ENCODE data around the gene PGBD2.
"Not testable (repeated sequence)": the region's sequence is repeated elsewhere in the genome, so short reads cannot be mapped to it uniquely, and the experiment has no call there.

PGBD2 gene, protein sequence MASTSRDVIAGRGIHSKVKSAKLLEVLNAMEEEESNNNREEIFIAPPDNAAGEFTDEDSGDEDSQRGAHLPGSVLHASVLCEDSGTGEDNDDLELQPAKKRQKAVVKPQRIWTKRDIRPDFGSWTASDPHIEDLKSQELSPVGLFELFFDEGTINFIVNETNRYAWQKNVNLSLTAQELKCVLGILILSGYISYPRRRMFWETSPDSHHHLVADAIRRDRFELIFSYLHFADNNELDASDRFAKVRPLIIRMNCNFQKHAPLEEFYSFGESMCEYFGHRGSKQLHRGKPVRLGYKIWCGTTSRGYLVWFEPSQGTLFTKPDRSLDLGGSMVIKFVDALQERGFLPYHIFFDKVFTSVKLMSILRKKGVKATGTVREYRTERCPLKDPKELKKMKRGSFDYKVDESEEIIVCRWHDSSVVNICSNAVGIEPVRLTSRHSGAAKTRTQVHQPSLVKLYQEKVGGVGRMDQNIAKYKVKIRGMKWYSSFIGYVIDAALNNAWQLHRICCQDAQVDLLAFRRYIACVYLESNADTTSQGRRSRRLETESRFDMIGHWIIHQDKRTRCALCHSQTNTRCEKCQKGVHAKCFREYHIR

DNA sequence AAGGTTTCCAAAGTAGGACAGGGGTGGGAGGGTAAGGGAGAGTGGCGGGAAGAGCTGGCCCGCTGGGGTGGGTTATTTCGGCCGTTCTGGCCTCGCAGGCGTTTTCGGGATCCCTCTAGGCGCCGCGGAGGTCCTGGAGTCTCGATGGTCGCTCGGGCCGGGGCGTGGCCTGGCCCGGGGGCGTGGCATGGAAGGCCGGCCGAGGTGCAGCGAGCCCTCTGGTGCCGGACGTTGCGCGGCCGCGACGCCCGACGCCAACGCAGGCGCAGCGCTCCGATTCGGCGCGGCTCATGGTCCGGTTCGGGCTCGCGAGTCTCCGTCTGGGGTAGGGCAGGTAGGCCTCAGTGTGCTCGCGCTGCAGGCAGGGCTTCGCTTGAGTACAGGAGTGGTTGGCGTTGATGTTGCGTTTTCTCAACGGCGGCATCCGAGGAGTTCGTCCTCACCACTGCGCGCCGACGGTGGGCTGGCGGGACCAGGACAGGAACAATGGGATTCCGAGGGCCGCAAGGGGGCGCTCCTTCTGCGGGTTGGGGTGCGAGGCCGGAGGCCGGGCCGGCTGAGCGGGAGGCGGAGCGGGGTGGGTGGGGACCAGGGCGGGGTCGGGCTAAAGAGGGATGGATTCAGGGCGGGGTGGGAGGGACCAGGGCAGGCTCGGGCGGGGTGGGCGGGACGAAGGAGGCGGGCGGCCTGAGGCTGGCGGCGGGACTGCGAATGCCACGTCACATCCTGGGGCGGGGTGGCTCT lies at the start of gene PGBD2:
Gene PGBD2 (plus strand): TSS at position 227 of the 744 bp plus-strand sequence. CDS start 7,628 bp downstream, outside the sequence.
- peak; percentile 91 to 94 for DNase-seq (ENCODE audit: low read depth in 2 of 2)

DNA sequence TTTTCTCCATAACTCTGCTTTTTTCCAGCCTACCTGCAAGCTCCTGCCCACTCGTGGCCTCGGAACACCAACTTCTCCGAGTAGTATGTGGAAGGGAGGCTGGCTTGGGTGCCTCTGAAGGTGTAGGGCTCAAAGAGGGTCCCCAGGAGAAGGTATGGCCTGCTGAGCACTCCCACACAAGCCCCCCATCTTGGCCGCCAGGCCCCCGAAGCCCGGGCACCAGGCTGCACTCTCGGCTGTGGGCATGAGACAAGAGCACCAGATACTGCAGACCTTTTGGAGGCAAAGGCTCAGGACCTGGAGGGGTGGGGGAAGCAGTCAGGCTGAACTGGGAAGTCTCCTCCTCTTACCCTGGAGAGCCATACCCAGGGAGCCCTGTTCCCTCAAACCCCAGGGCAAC lies 48.8 kb upstream of the PGBD2 start:
- no peak for DNase-seq (ENCODE audit: low read depth in 2 of 2)

DNA sequence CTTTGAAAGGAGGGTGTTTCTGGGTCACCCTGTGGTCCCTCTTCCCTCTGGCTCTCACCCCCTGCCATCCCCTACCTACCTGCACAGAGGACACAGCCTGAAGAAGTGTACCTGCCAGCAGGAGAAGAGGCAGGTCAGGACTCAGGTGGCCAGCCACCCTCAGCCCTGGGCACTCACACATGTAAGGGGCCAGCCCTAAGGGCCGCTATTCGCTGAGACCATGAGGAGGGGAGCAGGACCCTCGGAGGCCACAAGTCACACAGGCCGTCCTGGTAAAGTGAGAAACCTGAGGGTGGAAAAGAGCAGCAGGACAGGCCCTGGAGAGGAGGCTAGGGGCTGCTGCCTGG lies 48.3 kb upstream of the PGBD2 start:
- DNase-seq (ENCODE audit: low read depth in 2 of 2) = no peak

DNA sequence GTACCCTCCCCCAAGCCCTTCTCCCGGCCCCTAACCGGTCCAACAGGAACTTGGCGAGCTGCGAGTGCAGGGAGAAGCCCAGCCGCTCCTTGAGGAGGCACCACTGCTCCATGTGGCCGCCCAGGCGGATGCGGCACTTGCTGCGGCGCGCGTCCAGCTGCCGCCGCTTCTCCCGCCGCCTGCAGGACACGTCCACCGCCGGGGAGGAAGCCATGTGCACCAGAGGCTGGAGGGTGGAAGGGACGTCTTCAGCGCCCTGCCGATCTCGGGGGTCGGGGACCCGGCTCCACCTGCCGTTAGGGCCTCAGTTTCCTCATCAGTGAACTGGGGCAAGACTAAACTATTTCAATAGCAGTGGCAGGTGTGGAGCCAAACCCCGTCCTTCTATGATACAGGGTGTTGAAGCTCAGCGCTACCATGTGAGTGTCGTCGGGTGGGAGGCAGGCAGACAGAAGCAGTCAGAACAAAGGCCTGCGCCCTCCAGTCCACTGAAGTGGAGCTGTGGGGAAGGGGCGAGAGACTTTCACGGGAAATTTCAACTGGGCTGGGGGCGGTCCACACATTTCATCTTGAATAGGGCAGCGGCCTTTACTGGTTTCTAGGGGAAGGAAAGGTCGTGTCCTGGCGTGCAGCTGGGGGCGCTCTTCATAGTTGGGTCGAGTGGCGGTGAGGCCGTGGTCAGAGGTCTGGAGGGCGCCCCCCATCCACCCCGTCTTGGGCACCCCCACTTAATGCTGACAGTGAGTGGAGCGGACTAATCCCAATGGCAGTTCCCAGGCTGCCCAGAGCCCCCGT lies 47.7 kb upstream of the PGBD2 start:
- no peak for DNase-seq (ENCODE audit: low read depth in 2 of 2)

DNA sequence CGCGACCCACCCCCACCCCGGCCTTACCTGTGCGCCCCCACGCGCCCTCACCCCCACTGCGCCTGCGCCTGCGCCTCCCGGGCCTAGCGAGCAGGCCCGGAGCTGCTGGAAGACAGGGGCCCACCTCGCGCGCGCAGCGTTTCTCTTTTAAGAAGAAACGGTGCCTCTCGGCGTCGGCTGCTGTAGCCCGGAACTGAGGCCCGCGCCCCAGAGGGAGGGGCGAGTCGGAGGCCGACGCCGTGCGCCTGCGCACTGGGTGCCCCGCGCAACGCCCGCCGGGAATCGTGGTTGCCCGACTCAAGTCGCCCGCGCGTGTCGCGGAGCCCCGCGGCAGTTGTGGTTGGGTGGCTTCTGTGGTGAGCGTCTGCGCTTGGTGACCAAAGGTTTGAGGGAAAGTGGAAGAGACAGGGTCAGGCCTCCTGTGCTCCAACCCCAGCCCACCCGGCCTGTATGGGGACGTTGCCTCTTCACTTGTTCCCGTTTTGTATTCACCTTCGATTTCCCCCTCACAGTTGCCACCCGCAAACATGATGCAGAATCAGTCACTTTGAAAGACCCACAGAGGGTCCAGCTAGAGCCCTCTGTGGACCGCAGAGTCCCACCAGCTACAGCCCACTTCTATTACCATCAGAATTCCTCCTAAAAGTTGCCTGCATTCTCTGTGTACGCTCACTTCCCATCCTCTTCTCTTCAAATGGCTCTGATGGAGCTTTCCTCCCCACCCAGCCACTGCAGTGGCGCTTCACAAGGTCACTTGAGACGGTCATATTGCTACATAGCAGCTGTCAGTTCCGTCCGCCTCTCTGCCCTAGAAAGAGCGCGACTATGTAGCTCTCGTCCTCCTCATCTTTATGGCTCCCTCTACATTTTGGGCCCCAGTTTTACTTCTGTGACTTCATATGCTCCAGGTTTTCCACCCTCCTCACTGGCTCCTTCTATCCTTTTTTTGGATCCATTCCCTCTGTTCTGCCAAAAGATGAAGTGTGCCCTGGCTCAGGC lies 46.8 kb upstream of the PGBD2 start, which contains the start of gene ZNF692:
Gene ZNF692 (minus strand): TSS at position 195 of the 999 bp plus-strand sequence. CDS start 776 bp downstream, outside the sequence.
- DNase-seq (ENCODE audit: low read depth in 2 of 2) = peak; percentile 91 to 96

DNA sequence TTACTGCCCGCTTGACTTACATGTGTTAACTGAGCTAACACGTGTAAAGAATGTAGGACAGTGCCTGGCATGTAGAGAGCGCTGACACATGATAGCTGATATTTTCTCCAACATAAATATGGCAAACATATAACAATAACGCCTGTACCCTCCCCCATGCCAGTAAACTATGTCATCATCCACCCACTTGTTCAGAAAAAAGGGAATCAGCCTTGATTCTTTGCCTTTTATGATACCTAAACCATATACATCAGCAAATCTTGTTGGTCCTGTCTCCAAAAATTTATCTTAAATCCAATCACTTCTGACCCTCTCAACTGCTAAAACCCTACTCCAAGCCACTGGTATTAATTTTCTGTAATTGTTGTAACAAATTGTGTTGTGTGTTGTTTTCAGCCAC lies 46.0 kb upstream of the PGBD2 start:
- no peak for DNase-seq (ENCODE audit: low read depth in 2 of 2)

DNA sequence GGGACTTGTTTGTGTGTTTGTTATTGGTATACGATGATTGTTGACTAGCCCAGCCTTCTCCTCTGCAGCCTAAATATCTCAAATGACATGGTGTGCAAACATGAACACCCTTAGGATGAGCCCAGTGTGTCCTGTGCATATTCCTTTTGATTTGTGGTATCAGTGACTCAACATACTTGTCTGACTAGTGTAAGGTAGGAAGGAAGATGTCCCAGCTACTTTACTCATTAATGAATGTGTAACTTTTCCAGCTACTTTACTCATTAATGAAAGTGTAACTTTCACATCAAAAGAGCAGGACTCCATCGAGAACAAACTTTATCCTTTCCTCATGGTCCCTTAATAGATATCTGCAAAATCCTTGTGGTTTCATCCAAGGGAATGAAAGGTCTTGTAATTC lies 44.4 kb upstream of the PGBD2 start:
- DNase-seq (ENCODE audit: low read depth in 2 of 2) = no peak

DNA sequence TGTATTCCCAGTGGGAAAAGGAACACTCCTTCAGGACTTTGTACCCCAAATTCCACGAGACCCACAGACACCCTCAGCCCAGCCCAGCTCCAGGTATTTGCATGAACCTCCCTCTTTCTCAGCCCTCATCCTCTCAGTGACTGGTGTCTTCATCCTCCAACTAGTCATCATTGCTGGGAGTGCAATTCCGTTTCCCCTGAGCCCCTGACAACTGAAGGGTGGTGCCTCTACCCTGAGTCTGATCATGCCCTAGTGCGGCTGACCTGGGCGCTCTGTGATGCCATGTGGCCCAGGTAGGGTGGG lies 43.4 kb upstream of the PGBD2 start:
- no peak for DNase-seq (ENCODE audit: low read depth in 2 of 2)

DNA sequence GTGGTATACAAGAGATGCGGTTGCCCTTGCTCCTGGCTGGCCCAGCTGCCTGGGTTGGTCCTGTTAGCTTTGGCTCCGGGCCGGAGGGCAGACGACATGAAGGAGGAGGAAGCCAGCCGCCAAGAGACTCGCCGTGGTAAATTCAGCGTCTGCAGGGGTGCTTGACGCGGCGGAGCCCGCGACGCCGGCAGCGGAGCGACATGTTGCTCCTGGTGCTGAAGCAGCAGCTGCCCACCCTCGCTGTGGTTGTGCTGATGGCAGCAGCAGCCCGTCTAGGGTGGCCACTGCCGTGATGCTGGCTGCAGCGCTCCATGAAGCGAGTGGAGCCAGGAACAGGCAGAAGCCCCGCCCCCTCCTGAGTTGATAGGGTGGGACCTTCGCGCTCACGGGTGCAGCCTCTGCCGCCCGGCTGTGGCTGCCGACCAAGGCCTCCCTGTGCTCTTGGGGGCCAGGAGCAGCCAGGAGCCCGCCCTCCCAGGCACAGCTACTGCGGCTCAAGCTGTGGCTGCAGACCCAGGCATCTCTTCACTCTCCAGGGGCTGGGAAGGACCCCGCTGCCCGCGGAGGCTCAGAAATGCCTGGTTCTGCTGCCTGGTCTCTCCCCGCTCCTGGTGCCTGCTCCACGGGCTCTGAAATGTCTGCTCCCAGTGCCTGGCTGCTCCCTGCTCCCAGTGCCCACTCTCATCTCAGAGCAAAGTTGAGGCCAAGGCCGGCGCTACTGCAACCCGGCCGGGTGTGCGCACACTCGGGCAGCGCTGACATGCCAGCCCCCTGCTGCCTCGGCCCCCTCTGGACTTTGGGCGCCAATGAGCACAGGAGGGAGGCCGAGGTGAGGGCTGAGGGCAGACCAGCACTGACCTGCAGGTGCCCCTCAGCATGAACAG lies 42.8 kb upstream of the PGBD2 start:
- DNase-seq (ENCODE audit: low read depth in 2 of 2) = peak; percentile 56 to 70

DNA sequence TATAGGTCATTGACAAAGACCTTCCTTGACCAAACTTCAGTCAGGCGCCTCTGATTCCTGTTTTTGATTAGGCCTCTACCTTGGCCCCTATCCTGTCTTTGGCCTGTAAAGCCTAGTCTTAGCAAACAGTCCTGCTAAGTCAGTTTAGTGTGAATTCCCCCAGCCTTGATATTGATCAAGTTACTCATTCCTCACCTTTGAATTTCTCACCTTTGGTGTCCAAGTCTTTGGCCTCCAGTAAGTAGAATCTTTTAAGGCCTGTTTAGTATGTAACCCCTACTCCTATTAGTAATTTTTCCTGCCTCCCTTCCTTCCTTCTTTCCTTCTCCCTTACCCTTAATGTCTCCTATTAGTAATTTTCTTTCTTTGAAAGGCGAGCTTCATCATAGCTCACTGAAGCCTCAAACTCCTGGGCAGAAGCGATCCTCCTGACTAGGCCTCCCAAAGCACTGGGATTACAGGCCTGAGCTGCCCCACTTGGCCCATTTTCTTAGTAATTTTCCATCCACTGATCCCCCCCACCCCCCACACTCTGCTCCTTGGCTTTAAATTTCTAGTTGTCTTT lies 34.1 kb upstream of the PGBD2 start:
- no peak for DNase-seq (ENCODE audit: low read depth in 2 of 2)

DNA sequence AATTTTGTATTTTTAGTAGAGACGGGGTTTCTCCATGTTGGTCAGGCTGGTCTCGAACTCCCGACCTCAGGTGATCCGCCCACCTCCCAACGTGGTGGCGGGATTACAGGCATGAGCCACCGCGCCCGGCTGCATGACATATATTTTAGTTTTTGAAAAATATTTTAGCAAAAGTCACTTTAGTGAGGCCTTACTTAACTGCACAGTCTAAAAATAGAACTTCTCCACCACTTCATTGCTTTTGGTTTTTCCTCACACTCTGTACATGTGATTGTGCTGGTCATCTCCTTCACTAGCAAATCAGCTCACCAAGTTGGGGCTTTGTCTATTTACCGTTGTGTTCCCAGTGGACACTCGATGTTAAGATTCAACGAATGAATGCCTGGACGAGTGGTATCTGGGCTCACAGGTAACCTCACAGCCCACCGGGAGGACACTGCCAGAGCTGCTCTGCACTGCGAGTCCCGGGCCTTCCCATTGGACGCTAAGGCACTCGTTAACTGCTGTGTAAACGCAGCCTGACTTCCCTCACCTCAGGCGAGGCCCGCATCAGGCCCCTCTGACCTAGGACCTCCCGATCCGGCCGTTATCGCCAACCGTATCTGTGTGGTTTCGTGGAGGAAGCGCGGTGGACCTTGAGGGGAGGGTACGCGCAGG lies 33.2 kb upstream of the PGBD2 start:
- no peak for DNase-seq (ENCODE audit: low read depth in 2 of 2)

DNA sequence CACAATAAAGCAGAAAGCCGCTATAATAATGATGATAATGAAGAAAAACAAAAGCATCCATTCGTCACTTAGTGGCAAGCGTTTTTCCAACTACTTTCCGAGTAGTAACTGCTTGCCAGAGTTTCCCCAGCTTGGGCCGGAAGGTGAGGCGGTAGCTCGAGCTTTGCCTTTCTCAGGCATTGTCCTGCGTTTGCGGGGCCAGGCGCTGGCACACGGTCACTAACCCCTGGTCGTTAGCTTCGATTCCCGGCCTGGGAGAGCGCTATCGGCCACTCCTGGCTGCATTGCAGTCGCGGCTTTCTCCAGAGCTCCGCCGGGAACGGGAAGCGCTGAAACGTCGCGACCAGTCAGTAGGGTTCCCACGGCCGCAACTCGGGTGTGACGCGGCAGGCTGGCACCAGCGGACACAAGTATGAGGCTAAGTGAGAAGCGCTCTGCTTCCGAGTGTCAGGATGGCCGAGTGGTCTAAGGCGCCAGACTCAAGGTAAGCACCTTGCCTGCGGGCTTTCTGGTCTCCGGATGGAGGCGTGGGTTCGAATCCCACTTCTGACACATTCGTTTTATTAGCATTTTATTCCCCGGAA lies 32.5 kb upstream of the PGBD2 start:
- DNase-seq (ENCODE audit: low read depth in 2 of 2) = peak; percentile 82 to 91

DNA sequence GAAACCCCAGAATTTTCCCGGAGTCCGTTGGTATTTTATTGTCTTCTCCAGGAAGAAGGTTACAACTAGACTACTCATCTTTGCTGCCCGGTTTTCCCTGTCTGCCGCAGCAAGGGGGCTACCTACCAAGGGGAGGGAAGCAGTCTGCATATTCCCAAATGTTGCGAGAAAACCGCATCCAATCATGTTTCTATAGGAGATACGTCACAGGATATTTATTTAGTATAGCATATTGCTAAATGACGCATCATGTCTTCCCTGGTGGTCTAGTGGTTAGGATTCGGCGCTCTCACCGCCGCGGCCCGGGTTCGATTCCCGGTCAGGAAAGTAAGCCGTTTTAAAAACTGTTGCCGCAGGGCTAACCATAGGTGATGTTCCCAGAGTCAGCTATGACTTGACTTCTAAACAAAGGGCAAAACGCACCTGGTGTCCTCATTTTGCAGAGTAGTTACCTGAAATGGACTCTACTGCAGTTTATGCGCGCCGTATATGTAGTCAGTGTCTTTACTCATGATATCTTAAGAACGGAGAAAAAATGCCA lies 32.0 kb upstream of the PGBD2 start:
- DNase-seq (ENCODE audit: low read depth in 2 of 2) = peak; percentile 70 to 73

DNA sequence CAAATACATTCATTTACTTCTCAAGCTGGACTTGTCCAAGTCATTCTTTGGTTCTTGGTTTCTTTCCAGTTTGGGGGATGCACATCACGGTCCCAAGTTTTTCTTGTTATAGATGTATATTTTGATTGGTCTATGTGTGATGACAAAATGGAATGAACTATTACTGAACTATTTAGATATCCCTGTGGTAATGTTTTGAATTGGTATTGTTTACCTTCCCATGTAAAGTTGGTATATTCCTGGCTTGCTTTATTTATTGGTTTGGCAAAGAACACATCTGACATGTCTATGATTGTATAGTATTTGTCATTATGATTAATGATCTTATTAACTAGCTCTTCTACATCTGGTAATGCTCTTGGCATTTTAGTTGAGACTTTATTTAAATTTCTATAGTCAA lies 24.8 kb upstream of the PGBD2 start:
- no peak for DNase-seq (ENCODE audit: low read depth in 2 of 2)

DNA sequence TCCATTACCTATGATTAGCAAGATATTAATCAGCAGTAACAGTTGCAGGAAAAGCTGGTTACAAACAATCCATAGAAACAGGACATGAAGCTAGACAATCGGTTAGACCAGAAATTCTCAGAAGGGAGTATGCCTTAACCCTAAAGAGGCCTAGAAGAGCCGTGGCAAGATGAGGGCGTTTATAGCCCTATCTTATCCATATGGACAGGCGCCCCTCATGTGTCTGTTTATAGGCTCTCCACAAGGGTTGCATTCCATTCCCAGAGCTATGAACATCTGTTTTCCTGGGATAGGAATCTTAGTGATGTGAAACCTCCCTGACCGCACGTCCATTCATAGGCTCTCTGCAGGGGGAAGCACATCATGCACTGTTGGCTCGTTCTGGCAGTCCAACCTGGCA lies 23.6 kb upstream of the PGBD2 start:
- DNase-seq (ENCODE audit: low read depth in 2 of 2) = not testable (repeated sequence)

DNA sequence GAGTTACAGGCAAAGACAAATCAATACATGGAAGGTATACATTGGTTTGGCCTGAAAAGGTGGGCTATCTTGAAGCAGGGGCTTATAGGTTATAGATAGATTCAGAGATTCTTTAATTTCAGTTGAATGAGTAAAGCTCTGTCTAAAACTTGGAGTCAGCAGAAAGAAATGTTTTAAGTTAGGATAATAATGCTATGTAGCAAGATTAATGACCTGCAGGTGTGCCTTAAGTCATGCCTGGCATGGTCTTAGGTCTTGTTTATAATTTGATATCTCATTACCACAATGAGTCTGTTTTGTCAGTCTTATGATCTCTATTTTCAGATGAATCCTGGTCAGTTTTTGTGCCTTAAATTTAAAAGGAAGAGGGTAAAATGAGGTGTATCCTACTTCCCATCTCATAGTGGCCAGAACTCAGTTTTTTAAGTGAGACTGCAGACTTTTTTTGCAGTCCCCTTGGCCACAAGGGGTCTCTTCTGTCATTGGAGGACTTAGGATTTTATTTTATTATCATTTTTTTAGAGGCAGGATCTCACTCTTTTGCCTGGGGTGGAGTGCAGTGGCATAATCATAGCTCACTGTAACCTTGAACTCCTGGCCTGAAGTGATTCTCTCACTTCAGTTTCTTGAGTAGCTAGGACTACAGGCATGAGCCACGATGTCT lies 21.3 kb upstream of the PGBD2 start:
- DNase-seq (ENCODE audit: low read depth in 2 of 2) = no peak

DNA sequence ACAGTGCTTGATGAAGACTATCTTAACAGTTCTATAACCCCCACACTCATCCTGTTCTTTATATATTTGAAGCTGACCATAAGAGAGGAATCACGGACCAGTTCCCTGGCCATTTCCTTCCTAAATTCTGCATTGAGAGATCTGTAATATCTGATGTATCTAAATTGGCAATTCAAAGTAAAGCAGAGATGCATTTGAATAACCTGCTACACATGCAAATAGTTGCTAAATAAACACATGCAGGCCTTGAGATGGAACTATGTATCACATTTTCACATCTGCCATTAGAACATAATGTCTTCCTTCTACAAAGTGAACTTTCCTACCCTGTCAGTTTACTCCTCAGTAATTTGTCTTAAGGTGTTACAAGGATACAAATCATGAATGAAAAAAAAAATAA lies 20.4 kb upstream of the PGBD2 start:
- no peak for DNase-seq (ENCODE audit: low read depth in 2 of 2)
